ENCODE data around the gene KIF2C.

KIF2C gene

DNA sequence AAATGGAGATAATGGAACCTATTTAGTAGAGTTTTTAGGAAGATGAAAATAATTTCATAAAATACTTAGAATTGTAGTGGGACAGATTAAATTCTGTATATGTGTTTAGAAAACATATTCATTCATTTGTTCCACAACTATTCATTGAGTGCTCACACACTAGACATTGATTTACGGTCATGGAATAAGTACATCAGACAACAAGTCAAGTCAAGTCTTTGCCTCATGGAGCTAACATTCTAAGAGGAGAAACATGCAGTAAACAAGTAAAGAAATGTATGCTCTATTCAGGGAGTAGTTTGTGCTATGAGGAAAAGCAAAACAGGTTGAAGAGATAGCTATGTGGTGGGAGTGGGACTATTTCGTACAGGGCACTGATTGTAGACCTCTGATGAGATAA is 77.7 kb downstream of the KIF2C start:
- no peak for DNase-seq

All from DMS79 (cell line).